Mesodermal cell (in vitro differentiated cells): ENCODE measurements around the gene ZNF175.

ENCODE experiments used
- H3K27ac ChIP-seq: 2 replicates; pipeline ENCODE4 v1.7.0; 2013; ENCODE audit warnings: mild to moderate bottlenecking, low read depth, low read length, moderate library complexity; ENCODE audit not compliant: severe bottlenecking
- H3K36me3 ChIP-seq: 2 replicates; pipeline ENCODE4 v1.7.1; 2013; ENCODE audit warnings: mild to moderate bottlenecking, low read length, moderate library complexity; ENCODE audit not compliant: control insufficient read depth, insufficient read depth
- H3K4me1 ChIP-seq: one replicate; pipeline ENCODE4 v1.7.1; 2013; ENCODE audit warnings: mild to moderate bottlenecking, low read length; ENCODE audit not compliant: insufficient read depth, control insufficient read depth, poor library complexity, severe bottlenecking
- H3K4me3 ChIP-seq: 2 replicates; pipeline ENCODE4 v1.7.0; 2013; ENCODE audit warnings: low read length, control low read depth, mild to moderate bottlenecking; ENCODE audit not compliant: insufficient read depth, poor library complexity, severe bottlenecking; ENCODE audit errors: extremely low read depth
- H3K9me3 ChIP-seq: 2 replicates; pipeline ENCODE4 v1.7.1; 2013; ENCODE audit warnings: mild to moderate bottlenecking, low read length, moderate library complexity; ENCODE audit not compliant: control insufficient read depth
- WGBS, 2 experiments: methylation state at CpG; one replicate each; pipeline ENCODE4 v1.1.5; 2013; ENCODE audit warnings: missing lambda C conversion rate in 2 of 2; ENCODE audit not compliant: insufficient coverage in 2 of 2; 5-methylcytosine and 5-hydroxymethylcytosine counted together

The ZNF175 gene

GRCh38 chr19:51592521-51592920 is 21.4 kb downstream of the ZNF175 start:
- no CpG with 5 or more reads among the region's 1 CpG for WGBS, 2 experiments

GRCh38 chr19:51593138-51593890 is 22.2 kb downstream of the ZNF175 start:
- peaks cover 12% of the 10 kb centered on the region for H3K36me3 ChIP-seq
- WGBS, 2 experiments: 61 to 67% methylated on average over 5 to 6 of the region's 10 CpGs
- H3K27ac ChIP-seq: no peak overlapping the region

More at GRCh38 chr19:51592521-51592920, 21.4 kb downstream of the ZNF175 start:
- H3K9me3 ChIP-seq: peaks cover 10% of the 10 kb centered on the region
- peaks cover 20% of the 10 kb centered on the region for H3K36me3 ChIP-seq
- H3K4me1 ChIP-seq: peaks cover 3% of the 10 kb centered on the region
- no peak overlapping the region for H3K4me3 ChIP-seq
- no peak overlapping the region for H3K27ac ChIP-seq

GRCh38 chr19:51593969-51594773 is 23.1 kb downstream of the ZNF175 start:
- Histone ChIP-seq H3K4me3 (peak overlapping the region; percentile 60), H3K9me3 (no peaks in the 10 kb centered on the region), H3K36me3 (peaks cover 5% of the 10 kb centered on the region), H3K4me1 (peaks cover 3% of the 10 kb centered on the region), H3K27ac (no peak overlapping the region)
- WGBS, 2 experiments: 2 to 3% methylated on average over 54 to 56 of the region's 61 CpGs

More at GRCh38 chr19:51593138-51593890, 22.2 kb downstream of the ZNF175 start:
- H3K9me3 ChIP-seq: peaks cover 2% of the 10 kb centered on the region
- peaks cover 3% of the 10 kb centered on the region for H3K4me1 ChIP-seq
- H3K4me3 ChIP-seq: peak overlapping the region; percentile 60

DNA sequence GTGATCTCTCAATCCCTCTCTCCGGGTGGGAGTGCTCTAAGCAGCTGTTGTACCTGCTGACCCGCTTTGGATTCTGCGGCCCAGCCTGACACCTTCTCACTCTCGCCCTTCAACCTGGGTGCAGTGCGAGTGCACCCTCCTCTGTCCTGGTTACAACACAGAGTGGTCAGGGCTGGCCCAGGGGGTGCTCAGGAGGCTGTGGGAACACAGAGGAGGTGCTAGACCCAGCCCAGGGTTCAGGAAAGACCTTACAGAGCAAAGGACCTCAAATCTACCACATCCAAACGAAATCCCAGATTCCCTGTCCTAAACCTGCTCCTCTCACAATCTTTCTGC is 23.7 kb downstream of the ZNF175 start:
- peaks cover 3% of the 10 kb centered on the region for H3K4me1 ChIP-seq
- H3K27ac ChIP-seq: no peak overlapping the region
- H3K4me3 ChIP-seq: peak overlapping the region; percentile 60
- no peaks in the 10 kb centered on the region for H3K9me3 ChIP-seq
- H3K36me3 ChIP-seq: peaks cover 2% of the 10 kb centered on the region
- 37 to 57% methylated on average over 6 of the region's 6 CpGs for WGBS, 2 experiments

DNA sequence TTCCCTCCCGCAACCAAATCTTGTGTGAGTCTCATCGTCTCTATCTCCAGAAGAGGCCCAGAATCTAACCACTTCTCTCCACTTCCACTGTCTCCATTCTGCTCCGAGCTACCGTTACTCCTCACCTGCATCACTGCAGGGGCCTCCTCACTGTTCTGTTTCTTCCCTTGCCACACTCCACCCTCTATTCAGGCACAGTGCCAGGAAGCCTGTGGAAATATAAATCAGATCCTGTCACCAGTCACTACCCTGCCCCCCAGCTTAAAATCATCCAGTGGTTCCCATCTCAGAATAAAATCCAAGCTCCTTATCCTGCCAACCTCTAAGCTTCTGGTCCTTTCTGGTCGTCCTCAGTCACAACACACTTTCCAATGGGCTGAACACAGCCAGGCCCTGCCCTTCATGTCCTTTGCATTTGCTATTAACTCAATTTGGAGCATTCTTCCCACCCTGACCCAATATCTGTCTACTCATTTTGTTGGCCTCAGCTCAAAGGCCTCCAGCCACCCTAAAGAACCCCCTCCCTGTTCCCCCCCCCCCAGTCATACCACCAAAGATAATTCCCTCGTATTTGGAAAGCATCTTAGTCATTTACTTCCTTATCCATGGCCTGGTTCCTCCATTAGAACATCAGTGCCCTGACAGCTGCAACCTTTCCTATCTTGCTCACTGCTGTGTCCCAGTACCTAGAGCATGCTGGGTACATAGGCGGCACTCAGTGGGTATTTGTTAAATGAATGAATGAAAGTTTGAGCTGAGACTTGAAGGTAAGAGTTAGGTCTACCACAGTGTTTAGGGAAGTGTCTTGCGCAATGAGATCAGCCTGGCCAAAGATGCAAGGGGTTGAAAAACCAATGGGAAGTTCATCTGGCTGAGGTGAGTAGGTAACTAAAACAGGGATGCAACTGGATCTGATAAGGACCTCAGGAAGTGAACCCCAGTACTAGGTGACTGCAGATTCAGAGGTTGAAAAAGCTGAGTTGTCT is 24.4 kb downstream of the ZNF175 start:
- Histone ChIP-seq H3K9me3 (no peaks in the 10 kb centered on the region), H3K27ac (no peak overlapping the region), H3K4me3 (no peak overlapping the region), H3K36me3 (peaks cover 2% of the 10 kb centered on the region), H3K4me1 (peaks cover 3% of the 10 kb centered on the region)
- 88 to 89% methylated on average over 8 of the region's 8 CpGs for WGBS, 2 experiments

DNA sequence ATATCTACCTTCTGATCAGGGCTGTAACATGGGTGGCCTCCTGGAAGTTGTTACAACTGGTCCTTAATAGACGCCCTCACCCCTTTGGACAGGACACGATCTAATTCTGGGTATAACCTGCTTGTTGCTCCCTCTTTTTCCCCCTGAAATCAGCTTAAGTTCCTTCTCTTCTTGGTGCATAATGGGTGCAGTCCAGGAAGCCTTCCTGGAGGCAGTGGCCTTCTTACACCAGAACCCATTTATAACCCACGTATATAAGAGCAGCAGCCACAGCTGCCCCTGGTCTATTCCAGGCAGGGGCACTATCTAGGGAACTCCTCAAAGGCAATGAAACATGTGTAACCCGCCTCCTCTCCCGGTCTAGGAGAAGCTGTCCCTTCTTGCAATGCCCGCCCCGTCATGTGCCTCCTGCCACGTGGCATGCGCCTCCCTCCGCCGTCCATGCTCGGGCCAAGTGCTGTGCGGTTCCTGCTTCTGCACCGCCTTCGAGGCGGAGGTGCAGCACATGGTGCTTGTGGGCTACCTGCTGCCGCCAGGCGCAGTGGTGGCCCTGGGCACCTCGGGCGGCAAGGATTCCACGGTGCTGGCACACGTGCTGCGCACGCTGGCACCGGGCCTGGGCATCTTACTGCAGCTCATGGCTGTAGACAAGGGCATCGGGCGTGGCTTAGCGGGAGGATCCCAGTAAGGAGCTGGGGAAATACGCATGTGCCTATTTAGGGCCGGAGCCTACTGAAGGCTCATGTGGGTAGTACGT is 27.3 kb downstream of the ZNF175 start:
- H3K4me3 ChIP-seq: no peak overlapping the region
- 88 to 90% methylated on average over 28 to 31 of the region's 31 CpGs for WGBS, 2 experiments

DNA sequence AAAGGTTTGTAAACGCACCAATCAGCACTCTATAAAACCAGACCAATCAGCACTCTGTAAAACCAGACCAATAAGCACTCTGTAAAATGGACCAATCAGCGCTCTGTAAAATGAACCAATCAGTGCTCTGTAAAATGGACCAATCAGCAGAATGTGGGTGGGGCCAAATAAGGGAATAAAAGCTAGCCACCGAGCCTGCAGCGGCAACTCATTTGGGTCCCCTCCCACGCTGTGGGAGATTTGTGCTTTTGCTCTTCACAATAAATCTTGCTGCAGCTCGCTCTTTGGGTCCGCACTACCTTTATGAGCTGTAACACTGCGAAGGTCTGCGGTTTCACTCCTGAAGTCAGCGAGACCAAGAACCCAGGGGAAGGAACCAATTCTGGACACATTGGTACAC is 28.0 kb downstream of the ZNF175 start:
- no peaks in the 10 kb centered on the region for H3K36me3 ChIP-seq
- no peaks in the 10 kb centered on the region for H3K4me1 ChIP-seq
- 96 to 97% methylated on average over 10 of the region's 10 CpGs for WGBS, 2 experiments
- H3K9me3 ChIP-seq: no peaks in the 10 kb centered on the region
- H3K4me3 ChIP-seq: no peak overlapping the region
- H3K27ac ChIP-seq: no peak overlapping the region

More for the DNA sequence above, 27.3 kb downstream of the ZNF175 start:
- Histone ChIP-seq H3K4me1 (peaks cover 3% of the 10 kb centered on the region), H3K36me3 (no peaks in the 10 kb centered on the region), H3K27ac (no peak overlapping the region), H3K9me3 (no peaks in the 10 kb centered on the region)

- no peak overlapping the region for H3K27ac ChIP-seq
- H3K9me3 ChIP-seq: no peaks in the 10 kb centered on the region
- H3K4me3 ChIP-seq: no peak overlapping the region
- H3K36me3 ChIP-seq: no peaks in the 10 kb centered on the region
- 93 to 95% methylated on average over 46 to 53 of the region's 59 CpGs for WGBS, 2 experiments
- no peaks in the 10 kb centered on the region for H3K4me1 ChIP-seq
These were observed 30.0 kb downstream of the ZNF175 start for GRCh38 chr19:51600940-51601580.

DNA sequence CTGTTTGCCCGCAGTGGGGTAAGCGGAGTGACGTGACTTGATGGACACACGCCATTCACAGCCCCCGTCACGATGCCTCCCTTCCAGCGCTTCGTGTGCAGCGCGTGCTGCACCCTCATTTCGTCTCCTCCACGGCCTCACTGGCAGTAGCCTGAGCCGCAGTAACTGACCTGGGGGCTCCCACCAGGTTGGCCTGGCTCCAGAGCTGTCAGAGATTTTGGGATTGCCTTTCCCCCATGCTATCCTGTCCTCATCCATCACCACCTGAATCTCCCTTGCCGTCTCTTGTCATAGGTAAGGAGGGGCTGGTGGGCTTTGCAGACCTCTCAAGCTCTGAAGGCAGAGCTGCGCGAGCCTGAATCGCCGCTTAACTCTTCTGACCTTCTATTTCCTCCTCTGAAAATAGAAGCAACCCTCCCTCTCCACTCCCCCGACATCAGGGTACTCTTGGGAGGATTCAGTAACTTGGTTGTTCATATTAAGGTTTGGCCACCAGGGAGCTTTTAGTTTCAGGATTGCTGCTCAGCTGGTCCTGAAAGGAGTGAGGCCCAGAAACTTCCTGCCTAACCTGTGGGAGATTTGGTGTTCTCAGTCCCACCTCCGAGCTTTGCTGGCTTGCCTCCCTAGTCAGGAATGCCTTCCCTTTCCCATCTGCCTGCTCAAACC is 31.2 kb downstream of the ZNF175 start:
- Histone ChIP-seq H3K36me3 (no peaks in the 10 kb centered on the region), H3K27ac (no peak overlapping the region)
- WGBS, 2 experiments: 83 to 94% methylated on average over 13 to 14 of the region's 20 CpGs

More for the DNA sequence above, 31.2 kb downstream of the ZNF175 start:
- H3K4me1 ChIP-seq: no peaks in the 10 kb centered on the region
- no peak overlapping the region for H3K4me3 ChIP-seq
- no peaks in the 10 kb centered on the region for H3K9me3 ChIP-seq
